ENCODE results near the gene SPAG16.

Gene SPAG16

GRCh38 chr2:214311931-214312749, 1027.9 kb downstream of the SPAG16 start:
- no peak for FAIRE-seq

- FAIRE-seq: no peak
Observed at GRCh38 chr2:214315324-214315723, 1031.1 kb downstream of the SPAG16 start.

GRCh38 chr2:214320211-214320610, 1035.9 kb downstream of the SPAG16 start:
- no peak for FAIRE-seq

- no peak for FAIRE-seq
Observed at GRCh38 chr2:214322662-214323061, 1038.4 kb downstream of the SPAG16 start.

GRCh38 chr2:214325404-214325803, 1041.1 kb downstream of the SPAG16 start:
- no peak for FAIRE-seq

- FAIRE-seq: no peak
Observed at GRCh38 chr2:214328941-214329340, 1044.7 kb downstream of the SPAG16 start.

GRCh38 chr2:214341646-214342045, 1057.4 kb downstream of the SPAG16 start:
- no peak for FAIRE-seq

- no peak for FAIRE-seq
Observed at GRCh38 chr2:214358506-214358905, 1074.2 kb downstream of the SPAG16 start.

GRCh38 chr2:214361116-214361515, 1076.9 kb downstream of the SPAG16 start:
- FAIRE-seq: no peak

- no peak for FAIRE-seq
Observed at GRCh38 chr2:214365549-214365948, 1081.3 kb downstream of the SPAG16 start.

- no peak for FAIRE-seq
Observed at GRCh38 chr2:214367171-214367570, 1082.9 kb downstream of the SPAG16 start.

GRCh38 chr2:214376618-214377285, 1092.5 kb downstream of the SPAG16 start:
- no peak for FAIRE-seq

GRCh38 chr2:214377286-214377624, 1093.0 kb downstream of the SPAG16 start:
- FAIRE-seq: no peak

- FAIRE-seq: no peak
Observed at GRCh38 chr2:214378455-214379103, 1094.3 kb downstream of the SPAG16 start.

- no peak for FAIRE-seq
Observed at GRCh38 chr2:214379227-214379626, 1095.0 kb downstream of the SPAG16 start.

- FAIRE-seq: no peak
Observed at GRCh38 chr2:214380681-214381080, 1096.4 kb downstream of the SPAG16 start.

- FAIRE-seq: no peak
Observed at GRCh38 chr2:214382229-214382628, 1098.0 kb downstream of the SPAG16 start.

GRCh38 chr2:214386720-214387119, 1102.5 kb downstream of the SPAG16 start:
- FAIRE-seq: no peak

- no peak for FAIRE-seq
Observed at GRCh38 chr2:214389334-214389733, 1105.1 kb downstream of the SPAG16 start.

GRCh38 chr2:214393796-214394195, 1109.5 kb downstream of the SPAG16 start:
- no peak for FAIRE-seq

- FAIRE-seq: no peak
Observed at GRCh38 chr2:214395040-214395439, 1110.8 kb downstream of the SPAG16 start.

GRCh38 chr2:214401580-214401979, 1117.3 kb downstream of the SPAG16 start:
- FAIRE-seq: no peak

GRCh38 chr2:214410128-214410775, 1126.0 kb downstream of the SPAG16 start:
- FAIRE-seq: no peak

Measured in endometrium (tissue), 2 donors.